Astrocyte (in vitro differentiated cells and primary cell): Measurements from ENCODE around the gene DTNBP1. TPM values are rescaled to one million over a fixed set of nuclear protein-coding genes. Genes with fewer than 3 reads are reported as not detected.

ENCODE experiments used
- DNase-seq: peaks from one replicate; pipeline ENCODE4 v3.0.0-alpha.2; 2010; ENCODE audit warnings: low read depth
- FAIRE-seq: peaks from 2 replicates; lab custom pipeline; 2011; peaks lifted over from hg19 to GRCh38; lab: Jason Lieb, UNC
- H2AFZ ChIP-seq: 2 replicates; pipeline ENCODE4 v1.6.0; 2012; ENCODE audit warnings: low read depth, low read length, inconsistent platforms
- H3K27ac ChIP-seq: 2 replicates; pipeline ENCODE4 v1.5.1; 2011; ENCODE audit warnings: low read depth, low read length, inconsistent platforms
- H3K27me3 ChIP-seq: 2 replicates; pipeline ENCODE4 v1.6.0; 2011; ENCODE audit warnings: low read length, inconsistent platforms; ENCODE audit not compliant: insufficient read depth
- H3K36me3 ChIP-seq: 2 replicates; pipeline ENCODE4 v1.5.1; 2011; ENCODE audit warnings: low read length, inconsistent platforms; ENCODE audit not compliant: insufficient read depth
- H3K4me1 ChIP-seq: 2 replicates; pipeline ENCODE4 v1.5.1; 2011; ENCODE audit warnings: low read length, inconsistent platforms; ENCODE audit not compliant: insufficient read depth
- H3K4me2 ChIP-seq: 2 replicates; pipeline ENCODE4 v1.6.0; 2012; ENCODE audit warnings: low read length, inconsistent platforms
- H3K4me3 ChIP-seq: 2 replicates; pipeline ENCODE4 v1.5.1; 2011; ENCODE audit warnings: low read depth, mild to moderate bottlenecking, low read length, inconsistent platforms; ENCODE audit not compliant: insufficient read depth
- H3K79me2 ChIP-seq: 2 replicates; pipeline ENCODE4 v1.6.0; 2012; ENCODE audit warnings: mild to moderate bottlenecking, low read length, inconsistent platforms; ENCODE audit not compliant: insufficient read depth
- H3K9ac ChIP-seq: 2 replicates; pipeline ENCODE4 v1.6.0; 2012; ENCODE audit warnings: mild to moderate bottlenecking, low read length, inconsistent platforms
- H3K9me3 ChIP-seq: 2 replicates; pipeline ENCODE4 v1.5.1; 2012; ENCODE audit warnings: low read depth, mild to moderate bottlenecking, low read length, inconsistent platforms; ENCODE audit not compliant: insufficient read depth
- H4K20me1 ChIP-seq: 2 replicates; pipeline ENCODE4 v1.6.0; 2012; ENCODE audit warnings: low read length, inconsistent platforms; ENCODE audit not compliant: insufficient read depth
- H3K27ac Mint-ChIP-seq: one replicate; pipeline ENCODE4 v1.8.0; 2021; ENCODE audit warnings: mild to moderate bottlenecking, mixed read lengths; ENCODE audit not compliant: unreplicated experiment
- H3K27me3 Mint-ChIP-seq: one replicate; pipeline ENCODE4 v1.8.0; 2021; ENCODE audit warnings: low read depth, mixed read lengths; ENCODE audit not compliant: unreplicated experiment
- H3K36me3 Mint-ChIP-seq: one replicate; pipeline ENCODE4 v1.8.0; 2021; ENCODE audit warnings: low read depth, mixed read lengths; ENCODE audit not compliant: unreplicated experiment
- H3K4me1 Mint-ChIP-seq: one replicate; pipeline ENCODE4 v1.8.0; 2021; ENCODE audit warnings: low read depth, mixed read lengths; ENCODE audit not compliant: unreplicated experiment
- H3K4me3 Mint-ChIP-seq: one replicate; pipeline ENCODE4 v1.8.0; 2021; ENCODE audit warnings: mild to moderate bottlenecking, moderate library complexity, mixed read lengths; ENCODE audit not compliant: unreplicated experiment
- H3K9me3 Mint-ChIP-seq: one replicate; pipeline ENCODE4 v1.8.0; 2021; ENCODE audit warnings: mild to moderate bottlenecking, mixed read lengths; ENCODE audit not compliant: unreplicated experiment
- CTCF ChIP-seq: IDR thresholded peaks from 2 replicates; pipeline ENCODE4 v1.5.1; 2011; ENCODE audit warnings: low read depth, mild to moderate bottlenecking, inconsistent platforms, low read length, moderate library complexity; ENCODE audit not compliant: insufficient read depth
- EZH2 ChIP-seq: IDR thresholded peaks from 2 replicates; pipeline ENCODE4 v1.6.1; 2012; ENCODE audit warnings: mild to moderate bottlenecking, low read length, inconsistent platforms; ENCODE audit not compliant: insufficient read depth
- total RNA-seq: library from RNA; stranded (reverse); gene quantifications from 2 replicates; pipeline ENCODE4 v1.2.1, GENCODE V29; 2021

The DTNBP1 gene
- total RNA-seq, 1 donor from 2014 or later: 13.0 TPM

GRCh38 chr6:15480525-15480924 lies 182.3 kb downstream of the DTNBP1 start:
- no peak overlapping the region for H3K27ac ChIP-seq
- Mint-ChIP-seq H3K27ac (no peak overlapping the region), H3K4me3 (no peak overlapping the region), H3K9me3 (no peaks in the 10 kb centered on the region), H3K4me1 (peaks cover 8% of the 10 kb centered on the region), H3K27me3 (no peaks in the 10 kb centered on the region), H3K36me3 (peaks cover 5% of the 10 kb centered on the region)
- H2AFZ ChIP-seq: no peak overlapping the region
- H3K36me3 ChIP-seq: peaks cover under 1% of the 10 kb centered on the region
- FAIRE-seq (no peak), DNase-seq (no peak)
- H4K20me1 ChIP-seq: peaks cover 93% of the 10 kb centered on the region
- peaks cover 25% of the 10 kb centered on the region for H3K4me1 ChIP-seq
- no peaks in the 10 kb centered on the region for H3K27me3 ChIP-seq
- H3K4me2 ChIP-seq: no peak overlapping the region
- TF ChIP-seq EZH2: no peak
- TF ChIP-seq CTCF: no peak
- H3K9ac ChIP-seq: no peak overlapping the region
- peaks cover 59% of the 10 kb centered on the region for H3K79me2 ChIP-seq
- H3K4me3 ChIP-seq: no peak overlapping the region
- H3K9me3 ChIP-seq: no peaks in the 10 kb centered on the region

GRCh38 chr6:15479761-15480160 lies 183.1 kb downstream of the DTNBP1 start:
- H3K27me3 Mint-ChIP-seq: no peaks in the 10 kb centered on the region
- DNase-seq (peak; percentile 52), FAIRE-seq (no peak)
- Histone ChIP-seq H3K27ac (no peak overlapping the region), H3K36me3 (peaks cover 3% of the 10 kb centered on the region), H3K9me3 (no peaks in the 10 kb centered on the region), H3K4me1 (peaks cover 25% of the 10 kb centered on the region), H2AFZ (no peak overlapping the region), H3K4me2 (peak overlapping the region; percentile 4), H3K9ac (no peak overlapping the region), H3K79me2 (peaks cover 59% of the 10 kb centered on the region), H4K20me1 (peaks cover 88% of the 10 kb centered on the region), H3K27me3 (no peaks in the 10 kb centered on the region), H3K4me3 (no peak overlapping the region)
- H3K9me3 Mint-ChIP-seq: no peaks in the 10 kb centered on the region
- no peak overlapping the region for H3K4me3 Mint-ChIP-seq
- TF ChIP-seq CTCF: no peak
- TF ChIP-seq EZH2: no peak
- no peak overlapping the region for H3K27ac Mint-ChIP-seq
- H3K36me3 Mint-ChIP-seq: peaks cover 5% of the 10 kb centered on the region
- H3K4me1 Mint-ChIP-seq: peaks cover 8% of the 10 kb centered on the region

GRCh38 chr6:15477746-15478145 lies 185.1 kb downstream of the DTNBP1 start:
- DNase-seq (no peak), FAIRE-seq (no peak)
- peaks cover 3% of the 10 kb centered on the region for H3K36me3 ChIP-seq
- no peak overlapping the region for H3K9ac ChIP-seq
- Mint-ChIP-seq H3K4me3 (no peak overlapping the region), H3K9me3 (no peaks in the 10 kb centered on the region), H3K4me1 (peaks cover 8% of the 10 kb centered on the region), H3K36me3 (peaks cover 7% of the 10 kb centered on the region), H3K27ac (no peak overlapping the region), H3K27me3 (no peaks in the 10 kb centered on the region)
- H3K79me2 ChIP-seq: peaks cover 41% of the 10 kb centered on the region
- no peaks in the 10 kb centered on the region for H3K9me3 ChIP-seq
- peaks cover 87% of the 10 kb centered on the region for H4K20me1 ChIP-seq
- no peak overlapping the region for H3K27ac ChIP-seq
- no peaks in the 10 kb centered on the region for H3K27me3 ChIP-seq
- peaks cover 33% of the 10 kb centered on the region for H3K4me1 ChIP-seq
- H3K4me3 ChIP-seq: no peak overlapping the region
- H3K4me2 ChIP-seq: no peak overlapping the region
- no peak overlapping the region for H2AFZ ChIP-seq
- TF ChIP-seq CTCF (no peak), EZH2 (no peak)
